GM12872 (cell line): ENCODE data around the gene CREB3L2.

ENCODE experiments used
- CTCF ChIP-seq: IDR thresholded peaks from 3 replicates; pipeline ENCODE4 v1.5.1; 2011; ENCODE audit warnings: low read depth, mild to moderate bottlenecking, low read length, moderate library complexity; ENCODE audit not compliant: insufficient read depth

Gene CREB3L2

GRCh38 chr7:137981175-137981574 lies 20.7 kb downstream of the CREB3L2 start:
- TF ChIP-seq CTCF, result no peak

- TF ChIP-seq CTCF, result no peak
Observed at GRCh38 chr7:137980308-137980707, 21.6 kb downstream of the CREB3L2 start.

GRCh38 chr7:137978464-137979237 lies 23.2 kb downstream of the CREB3L2 start:
- no peak for TF ChIP-seq CTCF

GRCh38 chr7:137977173-137977572 lies 24.7 kb downstream of the CREB3L2 start:
- no peak for TF ChIP-seq CTCF

GRCh38 chr7:137976696-137977095 lies 25.2 kb downstream of the CREB3L2 start:
- TF ChIP-seq CTCF, result no peak

GRCh38 chr7:137976232-137976631 lies 25.7 kb downstream of the CREB3L2 start:
- TF ChIP-seq CTCF, result no peak

- TF ChIP-seq CTCF, result no peak
Observed at GRCh38 chr7:137975768-137976167, 26.1 kb downstream of the CREB3L2 start.

GRCh38 chr7:137975221-137975620 lies 26.7 kb downstream of the CREB3L2 start:
- TF ChIP-seq CTCF, result no peak
